MM.1S (cell line): ENCODE results near the gene IGFN1.

Source experiments
- DNase-seq: peaks from one replicate; pipeline ENCODE4 v3.0.0-alpha.2; 2015
- H2AFZ ChIP-seq: fragments of 300-600 bp; sonication (generic); 2 replicates; pipeline ENCODE4 v1.6.0; 2016; ENCODE audit warnings: antibody characterized with exemption, low read length
- H3F3A ChIP-seq: fragments of 300-600 bp; sonication (generic); 2 replicates; pipeline ENCODE4 v1.6.1; 2016; ENCODE audit warnings: mild to moderate bottlenecking, antibody characterized with exemption, low read length, moderate library complexity, mixed read lengths; ENCODE audit not compliant: insufficient read depth
- H3K27ac ChIP-seq: fragments of 300-600 bp; sonication (generic); 2 replicates; pipeline ENCODE4 v1.5.1; 2016; ENCODE audit warnings: mild to moderate bottlenecking, low read length
- H3K27me3 ChIP-seq: fragments of 300-600 bp; sonication (generic); replicated peaks from 2 replicates; pipeline ENCODE4 v1.6.0; 2016; ENCODE audit warnings: low read length; ENCODE audit not compliant: insufficient read depth
- H3K36me3 ChIP-seq: fragments of 300-600 bp; sonication (generic); replicated peaks from 2 replicates; pipeline ENCODE4 v1.6.1; 2016; ENCODE audit warnings: mild to moderate bottlenecking, low read length, mixed read lengths; ENCODE audit not compliant: insufficient read depth
- H3K4me1 ChIP-seq: fragments of 300-600 bp; sonication (generic); 2 replicates; pipeline ENCODE4 v1.6.1; 2016; ENCODE audit warnings: low read length, mixed read lengths
- H3K4me2 ChIP-seq: fragments of 300-600 bp; sonication (generic); 2 replicates; pipeline ENCODE4 v1.6.0; 2016; ENCODE audit warnings: low read depth, low read length
- H3K4me3 ChIP-seq: fragments of 300-600 bp; sonication (generic); 2 replicates; pipeline ENCODE4 v1.5.1; 2016; ENCODE audit warnings: low read length, mixed read lengths
- H3K79me2 ChIP-seq: fragments of 300-600 bp; sonication (generic); 2 replicates; pipeline ENCODE4 v1.6.1; 2016; ENCODE audit warnings: mixed run types, low read length, mixed read lengths
- H3K9ac ChIP-seq: fragments of 300-600 bp; sonication (generic); 2 replicates; pipeline ENCODE4 v1.6.1; 2016; ENCODE audit warnings: low read length, mixed read lengths
- H3K9me2 ChIP-seq: fragments of 300-600 bp; sonication (generic); replicated peaks from 2 replicates; pipeline ENCODE4 v1.6.1; 2016; ENCODE audit warnings: mild to moderate bottlenecking, low read length, mixed read lengths; ENCODE audit not compliant: insufficient read depth
- H3K9me3 ChIP-seq: fragments of 300-600 bp; sonication (generic); replicated peaks from 2 replicates; pipeline ENCODE4 v1.6.1; 2016; ENCODE audit warnings: mild to moderate bottlenecking, low read length, mixed read lengths; ENCODE audit not compliant: insufficient read depth
- H4K20me1 ChIP-seq: fragments of 300-600 bp; sonication (generic); 2 replicates; pipeline ENCODE4 v1.6.1; 2016; ENCODE audit warnings: mild to moderate bottlenecking, low read length, moderate library complexity, mixed read lengths; ENCODE audit not compliant: insufficient read depth
- EZH2 ChIP-seq: fragments of 300-600 bp; sonication (generic); optimal IDR thresholded peaks from 2 replicates; pipeline ENCODE3; 2017; ENCODE audit warnings: low read depth, mild to moderate bottlenecking, antibody characterized with exemption, low read length, mixed read lengths
- EZH2phosphoT487 ChIP-seq: fragments of 300-600 bp; sonication (generic); IDR thresholded peaks from 2 replicates; pipeline ENCODE4 v1.6.1; 2018; ENCODE audit warnings: antibody characterized with exemption, low read length
- TF ChIP-seq, protein P1 (sequence below): fragments of 300-600 bp; sonication (generic); IDR thresholded peaks from 2 replicates; pipeline ENCODE4 v1.5.1; 2016; ENCODE audit warnings: antibody characterized with exemption, low read length, mixed read lengths

Gene IGFN1

DNA sequence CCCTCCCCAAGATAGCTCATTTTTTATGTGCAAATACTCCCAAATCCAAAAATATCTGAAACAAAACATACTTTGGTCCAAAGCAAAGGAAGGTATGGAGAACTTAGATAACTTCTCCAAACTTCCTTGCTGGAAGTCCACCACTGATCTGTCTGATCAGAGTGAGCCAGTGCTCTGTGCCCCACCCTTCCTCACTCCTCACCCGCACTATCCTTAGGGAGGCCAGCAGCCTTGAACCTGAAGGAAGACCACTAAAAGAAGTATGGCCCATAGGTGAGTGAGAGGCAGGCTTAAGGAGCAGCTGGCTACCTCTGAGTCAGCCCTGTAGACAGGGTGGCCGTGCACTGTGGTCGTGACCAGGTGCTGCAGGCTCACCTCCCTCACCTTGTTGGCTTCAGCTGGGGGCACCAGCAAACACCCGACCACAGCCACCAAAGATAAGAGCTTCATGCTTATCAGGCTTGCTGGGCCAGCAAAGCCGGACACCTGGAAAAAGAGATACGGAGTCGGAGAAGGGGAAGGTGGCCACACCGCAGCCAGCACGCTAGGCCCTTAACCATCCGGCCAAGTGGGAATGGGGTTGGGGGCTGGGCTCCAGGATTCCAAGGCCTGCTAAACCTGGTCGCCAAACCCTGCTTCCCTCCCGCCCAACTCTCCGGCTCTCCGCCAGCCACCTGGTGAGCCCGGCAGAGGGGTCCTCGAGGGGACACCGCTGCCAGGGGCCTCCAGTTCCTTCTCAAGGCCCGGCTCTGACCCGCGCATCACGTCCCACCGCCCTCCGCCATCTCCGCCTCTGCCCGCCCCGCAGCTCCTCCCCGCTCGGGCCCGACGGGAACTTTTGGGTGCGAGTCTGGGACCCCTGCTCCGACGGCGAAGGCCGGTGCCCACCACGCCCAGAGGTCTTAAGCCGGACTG is 36.9 kb upstream of the IGFN1 start:
- H3K9me3 ChIP-seq = no peaks in the 10 kb centered on the region
- no peaks in the 10 kb centered on the region for H3K36me3 ChIP-seq
- peaks cover 7% of the 10 kb centered on the region; the same call in 1 of the 2 replicates for H3K4me1 ChIP-seq
- DNase-seq = no peak
- H3K4me2 ChIP-seq = peak overlapping the region; percentile 96
- no peaks in the 10 kb centered on the region for H3F3A ChIP-seq
- H3K9me2 ChIP-seq = no peaks in the 10 kb centered on the region
- peak overlapping the region; percentile 92 for H3K4me3 ChIP-seq
- peak overlapping the region; percentile 70 for H2AFZ ChIP-seq
- peaks cover 9% of the 10 kb centered on the region for H3K79me2 ChIP-seq
- no peak overlapping the region for H3K27ac ChIP-seq
- H4K20me1 ChIP-seq = no peaks in the 10 kb centered on the region
- peak overlapping the region; percentile 72 for H3K9ac ChIP-seq
- no peaks in the 10 kb centered on the region for H3K27me3 ChIP-seq
- TF ChIP-seq, protein P1, sequence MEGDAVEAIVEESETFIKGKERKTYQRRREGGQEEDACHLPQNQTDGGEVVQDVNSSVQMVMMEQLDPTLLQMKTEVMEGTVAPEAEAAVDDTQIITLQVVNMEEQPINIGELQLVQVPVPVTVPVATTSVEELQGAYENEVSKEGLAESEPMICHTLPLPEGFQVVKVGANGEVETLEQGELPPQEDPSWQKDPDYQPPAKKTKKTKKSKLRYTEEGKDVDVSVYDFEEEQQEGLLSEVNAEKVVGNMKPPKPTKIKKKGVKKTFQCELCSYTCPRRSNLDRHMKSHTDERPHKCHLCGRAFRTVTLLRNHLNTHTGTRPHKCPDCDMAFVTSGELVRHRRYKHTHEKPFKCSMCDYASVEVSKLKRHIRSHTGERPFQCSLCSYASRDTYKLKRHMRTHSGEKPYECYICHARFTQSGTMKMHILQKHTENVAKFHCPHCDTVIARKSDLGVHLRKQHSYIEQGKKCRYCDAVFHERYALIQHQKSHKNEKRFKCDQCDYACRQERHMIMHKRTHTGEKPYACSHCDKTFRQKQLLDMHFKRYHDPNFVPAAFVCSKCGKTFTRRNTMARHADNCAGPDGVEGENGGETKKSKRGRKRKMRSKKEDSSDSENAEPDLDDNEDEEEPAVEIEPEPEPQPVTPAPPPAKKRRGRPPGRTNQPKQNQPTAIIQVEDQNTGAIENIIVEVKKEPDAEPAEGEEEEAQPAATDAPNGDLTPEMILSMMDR = no peak
- TF ChIP-seq EZH2 = no peak
- no peak for TF ChIP-seq EZH2phosphoT487

DNA sequence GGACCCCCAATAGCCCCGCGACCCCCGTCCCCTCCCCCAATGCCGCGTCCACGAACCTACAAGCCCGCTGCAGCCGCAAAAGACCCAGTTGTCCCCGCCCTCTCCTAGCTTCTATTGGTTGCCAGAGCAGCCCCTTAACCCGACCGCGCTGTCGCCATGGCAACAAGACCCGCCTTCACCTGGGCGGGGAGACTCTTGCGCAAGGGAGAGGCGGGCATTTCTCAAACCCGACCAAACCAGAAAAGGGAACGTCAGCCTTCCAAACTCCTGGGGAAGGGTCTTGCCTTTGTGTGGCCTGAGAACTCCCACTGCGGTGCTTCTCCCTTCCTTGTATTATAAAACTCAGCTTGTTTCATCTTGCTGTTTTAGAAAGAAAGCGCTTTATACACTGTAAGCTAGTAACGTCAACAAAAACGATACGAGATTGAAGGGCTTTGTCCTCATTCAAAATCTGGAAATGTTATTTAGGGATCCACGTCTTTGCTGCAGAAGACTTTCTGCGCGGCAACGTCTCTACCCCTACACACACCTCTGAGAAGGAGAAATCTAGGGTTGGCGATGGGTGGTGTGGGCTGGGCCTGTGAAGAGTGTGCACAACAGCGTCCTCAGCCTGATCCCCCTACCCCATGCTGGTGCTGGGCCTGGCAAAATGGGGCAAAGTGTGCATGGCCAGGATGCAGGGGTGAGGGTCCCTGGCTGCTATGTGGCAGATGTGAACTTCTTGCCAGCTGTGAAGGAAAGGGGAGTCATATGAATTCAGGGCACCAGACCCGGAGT is 36.0 kb upstream of the IGFN1 start, which contains the start of gene TMEM9:
TSS of gene TMEM9 (minus strand) at position 86 of the 777 bp plus-strand sequence. CDS start 551 bp downstream, outside the sequence.
- H3F3A ChIP-seq = no peaks in the 10 kb centered on the region
- DNase-seq = peak; percentile 99
- TF ChIP-seq EZH2phosphoT487 = no peak
- TF ChIP-seq EZH2 = no peak
- peak within 1 kb of the TSS; percentile 70 for H2AFZ ChIP-seq
- no peaks in the 10 kb centered on the region for H3K9me2 ChIP-seq
- peaks cover 7% of the 10 kb centered on the region; the same call in 1 of the 2 replicates for H3K4me1 ChIP-seq
- H3K27ac ChIP-seq = no peak within 1 kb of the TSS
- peak within 1 kb of the TSS; percentile 72 for H3K9ac ChIP-seq
- H3K4me3 ChIP-seq = peak within 1 kb of the TSS; percentile 92
- H3K79me2 ChIP-seq = peaks cover 9% of the 10 kb centered on the region
- no peaks in the 10 kb centered on the region for H3K36me3 ChIP-seq
- H3K4me2 ChIP-seq = peak within 1 kb of the TSS; percentile 96
- H3K27me3 ChIP-seq = no peaks in the 10 kb centered on the region
- no peaks in the 10 kb centered on the region for H3K9me3 ChIP-seq
- no peaks in the 10 kb centered on the region for H4K20me1 ChIP-seq

DNA sequence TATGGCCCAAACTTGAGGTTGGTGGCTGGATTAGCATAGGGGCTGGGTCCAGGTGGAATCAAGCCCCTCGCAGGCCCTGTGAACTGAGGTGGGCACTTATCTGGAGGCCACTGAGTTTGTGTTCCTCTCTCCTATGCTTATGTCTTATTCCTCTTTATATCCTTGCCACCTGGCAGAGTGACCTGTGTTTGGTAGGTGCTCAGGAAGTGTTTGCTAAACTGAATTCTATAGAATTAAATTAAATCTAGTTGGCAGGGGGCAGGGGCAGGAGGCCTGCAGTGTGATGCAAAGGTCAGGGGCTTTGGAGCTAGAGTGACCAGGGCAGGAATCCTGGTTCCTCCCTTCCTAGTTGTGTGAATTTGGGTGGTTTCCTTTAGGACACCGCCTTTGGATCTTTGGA is 35.3 kb upstream of the IGFN1 start:
- no peak overlapping the region for H2AFZ ChIP-seq
- TF ChIP-seq EZH2phosphoT487 = no peak
- TF ChIP-seq, protein P1 = no peak
- TF ChIP-seq EZH2 = no peak
- H3K79me2 ChIP-seq = peaks cover 9% of the 10 kb centered on the region
- H3K4me3 ChIP-seq = no peak overlapping the region
- H3K4me1 ChIP-seq = peaks cover 7% of the 10 kb centered on the region; the same call in 1 of the 2 replicates
- H3F3A ChIP-seq = no peaks in the 10 kb centered on the region
- H3K27me3 ChIP-seq = no peaks in the 10 kb centered on the region
- DNase-seq = no peak
- no peaks in the 10 kb centered on the region for H3K36me3 ChIP-seq
- H3K9me3 ChIP-seq = no peaks in the 10 kb centered on the region
- no peak overlapping the region for H3K9ac ChIP-seq
- H3K9me2 ChIP-seq = no peaks in the 10 kb centered on the region
- no peaks in the 10 kb centered on the region for H4K20me1 ChIP-seq
- H3K27ac ChIP-seq = no peak overlapping the region
- H3K4me2 ChIP-seq = no peak overlapping the region
